Measurements from ENCODE around the gene MSRB3. TPM values are rescaled to one million over a fixed set of nuclear protein-coding genes. Genes with fewer than 3 reads are reported as not detected.
A peak's percentile ranks its signal among the peaks of the same experiment; 100 is the strongest.

The MSRB3 gene
- total RNA-seq, 1 donor from 2014 or later: 3.7 TPM

DNA sequence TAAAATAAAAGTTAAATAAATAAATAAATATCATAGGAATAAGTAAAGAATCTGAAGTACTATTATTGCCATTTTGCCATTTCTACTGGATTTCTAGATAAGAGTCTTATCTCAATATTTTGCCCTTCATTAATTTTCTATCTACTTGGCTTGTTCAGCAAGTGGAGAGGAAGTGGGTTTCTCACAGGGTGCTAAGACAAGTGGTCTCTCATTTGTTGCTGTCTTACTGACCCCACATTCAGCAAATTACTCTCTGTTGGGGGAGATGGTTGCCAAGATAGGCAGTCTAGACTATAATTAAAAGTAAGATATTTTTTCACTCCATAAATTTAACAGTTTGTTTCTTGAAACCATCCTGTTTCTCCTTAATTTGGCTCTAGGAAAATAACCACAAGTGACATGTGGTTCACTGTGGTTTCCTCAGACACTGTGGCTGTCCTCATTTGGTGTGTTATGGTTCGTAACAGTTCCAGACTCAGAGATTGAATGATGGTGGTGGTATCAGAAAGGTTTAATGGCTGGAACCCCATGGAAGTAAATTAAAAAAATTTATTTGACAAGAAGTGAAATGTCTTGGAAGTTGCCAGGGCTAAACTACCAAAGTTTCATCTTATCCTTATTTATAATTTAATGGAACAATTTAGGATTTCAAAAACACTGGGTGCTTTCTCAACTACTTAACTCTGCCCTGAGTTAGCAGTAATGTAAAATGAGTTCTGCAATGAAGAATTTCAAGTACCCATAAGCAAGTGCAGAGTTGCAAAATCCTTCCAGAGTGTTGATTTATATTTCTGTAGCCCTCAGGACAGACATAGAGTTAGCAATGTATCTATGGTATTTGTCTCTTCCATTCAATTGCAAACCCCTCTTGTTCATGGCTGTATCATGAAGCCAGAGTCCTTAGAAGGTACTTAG is 214.8 kb downstream of the MSRB3 start:
- no peaks in the 10 kb centered on the region for H3K36me3 Mint-ChIP-seq
- Histone ChIP-seq H3K4me2 (no peak overlapping the region), H3K9ac (no peak overlapping the region), H3K4me1 (no peaks in the 10 kb centered on the region), H3K9me3 (ENCODE audit: low read depth) (no peaks in the 10 kb centered on the region), H2AFZ (replicated peaks) (no peak overlapping the region), H3K4me3 (no peak overlapping the region), H3F3A (ENCODE audit: low read depth) (no peaks in the 10 kb centered on the region), H3K27ac (no peak overlapping the region), H3K36me3 (no peaks in the 10 kb centered on the region), H4K20me1 (ENCODE audit: low read depth) (no peaks in the 10 kb centered on the region), H3K27me3 (no peaks in the 10 kb centered on the region), H3K79me2 (ENCODE audit: low read depth) (no peaks in the 10 kb centered on the region)
- no peak for DNase-seq (ENCODE audit: low spot score)
- H3K27ac Mint-ChIP-seq: no peak overlapping the region
- TF ChIP-seq EZH2 (IDR thresholded peaks at IDR 0.05) (no peak), EZH2phosphoT487 (IDR thresholded peaks at IDR 0.05) (no peak)
- TF ChIP-seq, protein P1, sequence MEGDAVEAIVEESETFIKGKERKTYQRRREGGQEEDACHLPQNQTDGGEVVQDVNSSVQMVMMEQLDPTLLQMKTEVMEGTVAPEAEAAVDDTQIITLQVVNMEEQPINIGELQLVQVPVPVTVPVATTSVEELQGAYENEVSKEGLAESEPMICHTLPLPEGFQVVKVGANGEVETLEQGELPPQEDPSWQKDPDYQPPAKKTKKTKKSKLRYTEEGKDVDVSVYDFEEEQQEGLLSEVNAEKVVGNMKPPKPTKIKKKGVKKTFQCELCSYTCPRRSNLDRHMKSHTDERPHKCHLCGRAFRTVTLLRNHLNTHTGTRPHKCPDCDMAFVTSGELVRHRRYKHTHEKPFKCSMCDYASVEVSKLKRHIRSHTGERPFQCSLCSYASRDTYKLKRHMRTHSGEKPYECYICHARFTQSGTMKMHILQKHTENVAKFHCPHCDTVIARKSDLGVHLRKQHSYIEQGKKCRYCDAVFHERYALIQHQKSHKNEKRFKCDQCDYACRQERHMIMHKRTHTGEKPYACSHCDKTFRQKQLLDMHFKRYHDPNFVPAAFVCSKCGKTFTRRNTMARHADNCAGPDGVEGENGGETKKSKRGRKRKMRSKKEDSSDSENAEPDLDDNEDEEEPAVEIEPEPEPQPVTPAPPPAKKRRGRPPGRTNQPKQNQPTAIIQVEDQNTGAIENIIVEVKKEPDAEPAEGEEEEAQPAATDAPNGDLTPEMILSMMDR (IDR thresholded peaks at IDR 0.05): no peak
- H3K9me3 Mint-ChIP-seq: no peaks in the 10 kb centered on the region
- H3K4me3 Mint-ChIP-seq: no peak overlapping the region
- H3K27me3 Mint-ChIP-seq (ENCODE audit: insufficient read depth, low read depth): peaks cover 8% of the 10 kb centered on the region
- peaks cover 16% of the 10 kb centered on the region for H3K4me1 Mint-ChIP-seq

GRCh38 chr12:65493913-65494245 is 215.4 kb downstream of the MSRB3 start:
- Histone ChIP-seq H3K36me3 (no peaks in the 10 kb centered on the region), H3K27ac (no peak overlapping the region), H2AFZ (replicated peaks) (no peak overlapping the region), H3K4me2 (no peak overlapping the region), H3K9me3 (ENCODE audit: low read depth) (no peaks in the 10 kb centered on the region), H3K4me1 (no peaks in the 10 kb centered on the region), H3K79me2 (ENCODE audit: low read depth) (no peaks in the 10 kb centered on the region), H4K20me1 (ENCODE audit: low read depth) (no peaks in the 10 kb centered on the region), H3K4me3 (no peak overlapping the region), H3F3A (ENCODE audit: low read depth) (no peaks in the 10 kb centered on the region), H3K9ac (no peak overlapping the region), H3K27me3 (no peaks in the 10 kb centered on the region)
- DNase-seq (ENCODE audit: low spot score): no peak
- H3K27me3 Mint-ChIP-seq (ENCODE audit: insufficient read depth, low read depth): peaks cover 8% of the 10 kb centered on the region
- peaks cover 16% of the 10 kb centered on the region for H3K4me1 Mint-ChIP-seq
- H3K27ac Mint-ChIP-seq: no peak overlapping the region
- no peak overlapping the region for H3K4me3 Mint-ChIP-seq
- no peaks in the 10 kb centered on the region for H3K36me3 Mint-ChIP-seq
- TF ChIP-seq EZH2phosphoT487 (IDR thresholded peaks at IDR 0.05) (no peak), EZH2 (IDR thresholded peaks at IDR 0.05) (no peak)
- TF ChIP-seq, protein P1 (IDR thresholded peaks at IDR 0.05): no peak
- H3K9me3 Mint-ChIP-seq: no peaks in the 10 kb centered on the region

DNA sequence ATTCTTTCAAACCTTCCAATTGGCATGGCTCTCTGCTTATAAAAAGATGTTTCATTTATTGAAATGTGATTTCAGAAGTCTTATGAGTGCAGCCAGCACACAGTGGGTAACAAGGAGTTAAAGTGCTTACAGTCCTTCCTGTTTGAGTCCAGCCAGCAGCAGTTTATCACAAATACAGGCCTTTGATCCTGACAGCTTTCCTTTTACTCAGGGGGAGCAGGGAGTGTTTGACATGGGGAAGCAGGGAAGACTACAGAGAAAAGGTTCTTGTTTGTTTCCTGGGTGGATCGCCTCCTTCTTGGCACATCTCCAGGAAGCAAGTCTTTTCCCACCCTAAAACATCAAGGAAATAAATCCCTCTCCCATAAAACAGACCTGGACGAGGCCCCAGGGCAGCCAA is 216.1 kb downstream of the MSRB3 start:
- Histone ChIP-seq H3K36me3 (no peaks in the 10 kb centered on the region), H3F3A (ENCODE audit: low read depth) (no peaks in the 10 kb centered on the region), H2AFZ (replicated peaks) (no peak overlapping the region), H3K27me3 (no peaks in the 10 kb centered on the region), H3K9ac (no peak overlapping the region), H3K9me3 (ENCODE audit: low read depth) (no peaks in the 10 kb centered on the region), H3K27ac (no peak overlapping the region), H3K4me3 (no peak overlapping the region), H4K20me1 (ENCODE audit: low read depth) (no peaks in the 10 kb centered on the region), H3K4me2 (no peak overlapping the region), H3K4me1 (no peaks in the 10 kb centered on the region), H3K79me2 (ENCODE audit: low read depth) (no peaks in the 10 kb centered on the region)
- Mint-ChIP-seq H3K9me3 (no peaks in the 10 kb centered on the region), H3K27me3 (ENCODE audit: insufficient read depth, low read depth) (peaks cover 8% of the 10 kb centered on the region), H3K4me1 (peaks cover 16% of the 10 kb centered on the region), H3K4me3 (no peak overlapping the region), H3K27ac (peak overlapping the region; percentile 42), H3K36me3 (no peaks in the 10 kb centered on the region)
- no peak for DNase-seq (ENCODE audit: low spot score)
- TF ChIP-seq, protein P1 (IDR thresholded peaks at IDR 0.05): no peak
- no peak for TF ChIP-seq EZH2phosphoT487 (IDR thresholded peaks at IDR 0.05)
